IPS DF 6.9 (cell line): Measurements from ENCODE around the gene LCMT1.
"Not testable (repeated sequence)": the region's sequence is repeated elsewhere in the genome, so short reads cannot be mapped to it uniquely, and the experiment has no call there.

Experiments used
- DNase-seq: peaks from one replicate; pipeline ENCODE4 v3.0.0-alpha.2; 2013; ENCODE audit warnings: low read depth, low spot score
- H3K27ac ChIP-seq: one replicate; pipeline ENCODE4 v1.5.1; 2013; ENCODE audit warnings: low read length, control low read depth
- H3K27me3 ChIP-seq: 2 replicates; pipeline ENCODE4 v1.6.1; 2013; ENCODE audit warnings: mild to moderate bottlenecking, low read length; ENCODE audit not compliant: control insufficient read depth, insufficient read depth
- H3K36me3 ChIP-seq: 2 replicates; pipeline ENCODE4 v1.6.1; 2013; ENCODE audit warnings: low read length; ENCODE audit not compliant: control insufficient read depth, insufficient read depth
- H3K4me1 ChIP-seq: 2 replicates; pipeline ENCODE4 v1.6.1; 2013; ENCODE audit warnings: low read length; ENCODE audit not compliant: control insufficient read depth, insufficient read depth
- H3K4me3 ChIP-seq: 2 replicates; pipeline ENCODE4 v1.5.1; 2013; ENCODE audit warnings: mild to moderate bottlenecking, low read length
- H3K9me3 ChIP-seq: 2 replicates; pipeline ENCODE4 v1.6.1; 2013; ENCODE audit warnings: low read length, inconsistent platforms; ENCODE audit not compliant: control insufficient read depth, insufficient read depth
- WGBS: extraction: QIAGEN DNeasy Blood & Tissue Kit; methylation state at CpG from one replicate; pipeline ENCODE4 v1.1.7; 2013; ENCODE audit warnings: mixed read lengths, missing lambda C conversion rate; ENCODE audit not compliant: insufficient read length, insufficient coverage; 5-methylcytosine and 5-hydroxymethylcytosine counted together

Gene LCMT1

GRCh38 chr16:25118851-25119578 is 7.5 kb downstream of the LCMT1 start:
- no peak overlapping the region for H3K27ac ChIP-seq
- H3K36me3 ChIP-seq, result no peaks in the 10 kb centered on the region
- no peaks in the 10 kb centered on the region for H3K27me3 ChIP-seq
- H3K4me3 ChIP-seq, result no peak overlapping the region
- no peak for DNase-seq
- H3K4me1 ChIP-seq, result no peaks in the 10 kb centered on the region
- WGBS, result no CpG with 5 or more reads among the region's 14 CpGs
- no peaks in the 10 kb centered on the region for H3K9me3 ChIP-seq

- no peak overlapping the region for H3K4me3 ChIP-seq
- no peak for DNase-seq
- H3K4me1 ChIP-seq, result no peaks in the 10 kb centered on the region
- no peaks in the 10 kb centered on the region for H3K36me3 ChIP-seq
- H3K27ac ChIP-seq, result no peak overlapping the region
- H3K27me3 ChIP-seq, result no peaks in the 10 kb centered on the region
- H3K9me3 ChIP-seq, result no peaks in the 10 kb centered on the region
- WGBS, result no CpG with 5 or more reads among the region's 6 CpGs
Observed at GRCh38 chr16:25121824-25122600, 10.5 kb downstream of the LCMT1 start.

- WGBS, result no CpG with 5 or more reads among the region's 3 CpGs
- no peaks in the 10 kb centered on the region for H3K27me3 ChIP-seq
- H3K36me3 ChIP-seq, result no peaks in the 10 kb centered on the region; the same call in 1 of the 2 replicates
- no peaks in the 10 kb centered on the region for H3K4me1 ChIP-seq
- no peak overlapping the region for H3K27ac ChIP-seq
- H3K4me3 ChIP-seq, result no peak overlapping the region
- no peak for DNase-seq
- H3K9me3 ChIP-seq, result no peaks in the 10 kb centered on the region
Observed at GRCh38 chr16:25124503-25124902, 13.0 kb downstream of the LCMT1 start.

- H3K36me3 ChIP-seq, H3K27me3 ChIP-seq, H3K4me3 ChIP-seq, DNase-seq, H3K9me3 ChIP-seq, H3K27ac ChIP-seq, H3K4me1 ChIP-seq: not testable (repeated sequence)
- no CpG with 5 or more reads among the region's 13 CpGs for WGBS
Observed at GRCh38 chr16:25126086-25126666, 14.6 kb downstream of the LCMT1 start.

- DNase-seq, result no peak
- WGBS, result no CpG with 5 or more reads among the region's 4 CpGs
- no peaks in the 10 kb centered on the region for H3K4me1 ChIP-seq
- no peak overlapping the region for H3K4me3 ChIP-seq
- no peaks in the 10 kb centered on the region; the same call in 1 of the 2 replicates for H3K36me3 ChIP-seq
- H3K27ac ChIP-seq, result no peak overlapping the region
- no peaks in the 10 kb centered on the region for H3K9me3 ChIP-seq
- no peaks in the 10 kb centered on the region for H3K27me3 ChIP-seq
Observed at GRCh38 chr16:25126820-25127232, 15.3 kb downstream of the LCMT1 start.

GRCh38 chr16:25132751-25133150 is 21.2 kb downstream of the LCMT1 start:
- no CpG with 5 or more reads among the region's 5 CpGs for WGBS

GRCh38 chr16:25134166-25134700 is 22.7 kb downstream of the LCMT1 start:
- no CpG with 5 or more reads among the region's 4 CpGs for WGBS
- H3K4me3 ChIP-seq, result no peak overlapping the region
- peaks cover 5% of the 10 kb centered on the region; the same call in 1 of the 2 replicates for H3K36me3 ChIP-seq
- no peak overlapping the region for H3K27ac ChIP-seq
- no peaks in the 10 kb centered on the region for H3K4me1 ChIP-seq
- no peaks in the 10 kb centered on the region for H3K9me3 ChIP-seq
- no peak for DNase-seq
- no peaks in the 10 kb centered on the region for H3K27me3 ChIP-seq

More at GRCh38 chr16:25132751-25133150, 21.2 kb downstream of the LCMT1 start:
- DNase-seq, H3K36me3 ChIP-seq, H3K27me3 ChIP-seq, H3K27ac ChIP-seq, H3K4me1 ChIP-seq, H3K9me3 ChIP-seq, H3K4me3 ChIP-seq: not testable (repeated sequence)

- Histone ChIP-seq H3K4me1 (no peaks in the 10 kb centered on the region), H3K27me3 (no peaks in the 10 kb centered on the region), H3K36me3 (peaks cover 13% of the 10 kb centered on the region; the same call in 1 of the 2 replicates), H3K9me3 (no peaks in the 10 kb centered on the region), H3K4me3 (no peak overlapping the region), H3K27ac (no peak overlapping the region)
- DNase-seq, result no peak
- WGBS, result no CpG with 5 or more reads among the region's 4 CpGs
Observed at GRCh38 chr16:25135254-25135878, 23.8 kb downstream of the LCMT1 start.

GRCh38 chr16:25138130-25138529 is 26.6 kb downstream of the LCMT1 start:
- no peaks in the 10 kb centered on the region for H3K9me3 ChIP-seq
- H3K27me3 ChIP-seq, result peaks cover 1% of the 10 kb centered on the region; the same call in 1 of the 2 replicates
- DNase-seq, result no peak
- peaks cover 24% of the 10 kb centered on the region; the same call in 1 of the 2 replicates for H3K36me3 ChIP-seq
- no peak overlapping the region for H3K27ac ChIP-seq
- no peak overlapping the region for H3K4me3 ChIP-seq
- WGBS, result no CpG with 5 or more reads among the region's 6 CpGs
- no peaks in the 10 kb centered on the region for H3K4me1 ChIP-seq

- Histone ChIP-seq H3K4me1 (no peaks in the 10 kb centered on the region), H3K27me3 (peaks cover 1% of the 10 kb centered on the region; the same call in 1 of the 2 replicates), H3K27ac (no peak overlapping the region), H3K9me3 (no peaks in the 10 kb centered on the region), H3K4me3 (no peak overlapping the region), H3K36me3 (peaks cover 19% of the 10 kb centered on the region; the same call in 1 of the 2 replicates)
- DNase-seq, result no peak
- no CpG with 5 or more reads among the region's 6 CpGs for WGBS
Observed at GRCh38 chr16:25140459-25140858, 28.9 kb downstream of the LCMT1 start.
